MM.1S (cell line): ENCODE data around the gene GPR158.

Experiments
- CTCF ChIP-seq: fragments of 300-600 bp; sonication (generic); IDR thresholded peaks from 2 replicates; pipeline ENCODE4 v1.5.1; 2016; ENCODE audit warnings: antibody characterized with exemption, low read length, mixed read lengths
- EZH2phosphoT487 ChIP-seq: fragments of 300-600 bp; sonication (generic); IDR thresholded peaks from 2 replicates; pipeline ENCODE4 v1.6.1; 2018; ENCODE audit warnings: antibody characterized with exemption, low read length

GRCh38 chr10:25392132-25392531, 217.3 kb downstream of the GPR158 start:
- TF ChIP-seq CTCF = no peak
- TF ChIP-seq EZH2phosphoT487 = no peak
